Hematopoietic multipotent progenitor cell treated with erythropoietin and hydrocortisone succinate and interleukin-3 and kit ligand, for 8 days (in vitro differentiated cells): Measurements from ENCODE around the gene GPR107.

ENCODE experiments used
- DNase-seq: peaks from one replicate; pipeline ENCODE4 v3.0.0-alpha.2; 2015

The GPR107 gene

GRCh38 chr9:130188860-130189481, 135.3 kb downstream of the GPR107 start:
- DNase-seq: peak; percentile 70
